KMS-11 (cell line): ENCODE results near the gene RNF208.
"Not testable (repeated sequence)": the region's sequence is repeated elsewhere in the genome, so short reads cannot be mapped to it uniquely, and the experiment has no call there.

Experiments
- H2AFZ ChIP-seq: fragments of 200-600 bp; sonication (generic); 2 replicates; pipeline ENCODE4 v1.6.1; 2016; ENCODE audit warnings: antibody characterized with exemption, mixed run types, low read depth
- H3K27ac ChIP-seq: fragments of 200-600 bp; sonication (generic); 2 replicates; pipeline ENCODE4 v1.6.1; 2016; ENCODE audit warnings: mild to moderate bottlenecking, mixed run types
- H3K27me3 ChIP-seq: fragments of 200-600 bp; sonication (generic); 2 replicates; pipeline ENCODE4 v1.6.1; 2017; ENCODE audit warnings: mild to moderate bottlenecking, low read depth, mixed run types, moderate library complexity; ENCODE audit not compliant: insufficient read depth
- H3K36me3 ChIP-seq: fragments of 200-600 bp; sonication (generic); 2 replicates; pipeline ENCODE4 v1.6.1; 2017; ENCODE audit warnings: mild to moderate bottlenecking, mixed run types; ENCODE audit not compliant: insufficient read depth
- H3K4me1 ChIP-seq: fragments of 200-600 bp; sonication (generic); 2 replicates; pipeline ENCODE4 v1.6.1; 2016; ENCODE audit warnings: mild to moderate bottlenecking, low read depth, mixed run types; ENCODE audit not compliant: poor library complexity, severe bottlenecking
- H3K4me2 ChIP-seq: fragments of 200-600 bp; sonication (generic); 2 replicates; pipeline ENCODE4 v1.7.0; 2016; ENCODE audit warnings: mild to moderate bottlenecking, mixed run types
- H3K4me3 ChIP-seq: fragments of 200-600 bp; sonication (generic); IDR thresholded peaks from 2 replicates; pipeline ENCODE4 v1.6.1; 2017; ENCODE audit warnings: low read depth, low read length, mixed read lengths; ENCODE audit not compliant: insufficient read depth
- H3K79me2 ChIP-seq: fragments of 200-600 bp; sonication (generic); 2 replicates; pipeline ENCODE4 v1.6.1; 2016; ENCODE audit warnings: low read depth, mixed run types; ENCODE audit not compliant: insufficient read depth
- H3K9ac ChIP-seq: fragments of 200-600 bp; sonication (generic); 2 replicates; pipeline ENCODE4 v1.6.1; 2016; ENCODE audit warnings: mild to moderate bottlenecking, mixed run types
- H4K20me1 ChIP-seq: fragments of 200-600 bp; sonication (generic); 2 replicates; pipeline ENCODE4 v1.6.1; 2016; ENCODE audit warnings: mild to moderate bottlenecking, mixed run types; ENCODE audit not compliant: insufficient read depth
- CTCF ChIP-seq: fragments of 200-600 bp; sonication (generic); conservative IDR thresholded peaks from 2 replicates; pipeline ENCODE4 v1.6.1; 2017; ENCODE audit warnings: low read depth, mild to moderate bottlenecking, antibody characterized with exemption, low read length, moderate library complexity, mixed read lengths

The RNF208 gene

GRCh38 chr9:137265496-137266161 lies 43.6 kb upstream of the RNF208 start:
- H4K20me1 ChIP-seq, result no peaks in the 10 kb centered on the region
- H3K27ac ChIP-seq, result no peak overlapping the region
- no peak overlapping the region for H3K9ac ChIP-seq
- H3K27me3 ChIP-seq, result no peaks in the 10 kb centered on the region
- no peak overlapping the region for H3K4me3 ChIP-seq
- no peaks in the 10 kb centered on the region for H3K36me3 ChIP-seq
- H2AFZ ChIP-seq, result no peak overlapping the region
- H3K4me1 ChIP-seq, result peaks cover 10% of the 10 kb centered on the region
- no peak for TF ChIP-seq CTCF
- H3K4me2 ChIP-seq, result no peak overlapping the region
- H3K79me2 ChIP-seq, result no peaks in the 10 kb centered on the region

GRCh38 chr9:137264067-137264466 lies 42.0 kb upstream of the RNF208 start:
- H3K36me3 ChIP-seq, result no peaks in the 10 kb centered on the region
- TF ChIP-seq CTCF, result no peak

GRCh38 chr9:137263506-137263905 lies 41.5 kb upstream of the RNF208 start:
- no peaks in the 10 kb centered on the region for H3K4me1 ChIP-seq
- no peaks in the 10 kb centered on the region for H3K27me3 ChIP-seq
- no peaks in the 10 kb centered on the region for H3K79me2 ChIP-seq
- H3K4me2 ChIP-seq, result no peak overlapping the region
- H4K20me1 ChIP-seq, result no peaks in the 10 kb centered on the region
- no peaks in the 10 kb centered on the region for H3K36me3 ChIP-seq
- H3K9ac ChIP-seq, result no peak overlapping the region
- no peak overlapping the region for H3K27ac ChIP-seq
- H2AFZ ChIP-seq, result no peak overlapping the region
- TF ChIP-seq CTCF, result no peak
- no peak overlapping the region for H3K4me3 ChIP-seq

More at GRCh38 chr9:137264067-137264466, 42.0 kb upstream of the RNF208 start:
- H2AFZ ChIP-seq, result no peak overlapping the region
- no peak overlapping the region for H3K9ac ChIP-seq
- H3K27me3 ChIP-seq, result no peaks in the 10 kb centered on the region
- no peaks in the 10 kb centered on the region for H4K20me1 ChIP-seq
- no peaks in the 10 kb centered on the region for H3K79me2 ChIP-seq
- H3K4me2 ChIP-seq, result no peak overlapping the region
- H3K4me1 ChIP-seq, result no peaks in the 10 kb centered on the region
- no peak overlapping the region for H3K27ac ChIP-seq
- H3K4me3 ChIP-seq, result no peak overlapping the region

- no peaks in the 10 kb centered on the region for H4K20me1 ChIP-seq
Measured at GRCh38 chr9:137262909-137263285, 40.9 kb upstream of the RNF208 start.

GRCh38 chr9:137262173-137262908 lies 40.3 kb upstream of the RNF208 start:
- H4K20me1 ChIP-seq, H3K36me3 ChIP-seq, H3K4me3 ChIP-seq, H3K27ac ChIP-seq, H3K79me2 ChIP-seq, H3K9ac ChIP-seq, H3K27me3 ChIP-seq, H3K4me1 ChIP-seq, H3K4me2 ChIP-seq, H2AFZ ChIP-seq: not testable (repeated sequence)

More at GRCh38 chr9:137262909-137263285, 40.9 kb upstream of the RNF208 start:
- no peaks in the 10 kb centered on the region for H3K4me1 ChIP-seq
- no peak overlapping the region for H3K9ac ChIP-seq
- H2AFZ ChIP-seq, result no peak overlapping the region
- H3K4me2 ChIP-seq, result no peak overlapping the region
- H3K36me3 ChIP-seq, result no peaks in the 10 kb centered on the region
- peaks cover 2% of the 10 kb centered on the region; the same call in 1 of the 2 replicates for H3K79me2 ChIP-seq
- H3K27ac ChIP-seq, result no peak overlapping the region
- no peaks in the 10 kb centered on the region for H3K27me3 ChIP-seq
- H3K4me3 ChIP-seq, result no peak overlapping the region
- TF ChIP-seq CTCF, result no peak
